GM13976 (cell line): ENCODE data around the gene SEMA6A.
A peak's percentile ranks its signal among the peaks of the same experiment; 100 is the strongest.

Source experiments
- DNase-seq: peaks from one replicate; pipeline ENCODE4 v3.0.0; 2012; ENCODE audit warnings: low spot score
- CTCF ChIP-seq: IDR thresholded peaks from 2 replicates; pipeline ENCODE4 v1.5.1; 2012; ENCODE audit warnings: borderline replicate concordance, mild to moderate bottlenecking; ENCODE audit not compliant: insufficient read depth; ENCODE audit errors: extremely low read depth, missing control alignments, control extremely low read depth
- in situ Hi-C: fragments of 300-500 bp; cut with MboI; formaldehyde crosslinking; loops from one replicate; pipeline ENCODE4 v1.12.0; 2022; ENCODE audit warnings: low sequenced_read_pairs, mixed read lengths, inconsistent platforms; ENCODE audit not compliant: unreplicated experiment

The SEMA6A gene

GRCh38 chr5:116454417-116454927 lies 120.2 kb downstream of the SEMA6A start:
- no peak for TF ChIP-seq CTCF
- in situ Hi-C loops, result no loop called here
- peak; percentile 54 for DNase-seq

GRCh38 chr5:116453988-116454411 lies 120.6 kb downstream of the SEMA6A start:
- DNase-seq, result no peak
- no peak for TF ChIP-seq CTCF
- in situ Hi-C loops, result no loop called here

GRCh38 chr5:116452774-116453368 lies 121.8 kb downstream of the SEMA6A start:
- no peak for TF ChIP-seq CTCF
- in situ Hi-C loops, result no loop called here
- DNase-seq, result no peak

DNA sequence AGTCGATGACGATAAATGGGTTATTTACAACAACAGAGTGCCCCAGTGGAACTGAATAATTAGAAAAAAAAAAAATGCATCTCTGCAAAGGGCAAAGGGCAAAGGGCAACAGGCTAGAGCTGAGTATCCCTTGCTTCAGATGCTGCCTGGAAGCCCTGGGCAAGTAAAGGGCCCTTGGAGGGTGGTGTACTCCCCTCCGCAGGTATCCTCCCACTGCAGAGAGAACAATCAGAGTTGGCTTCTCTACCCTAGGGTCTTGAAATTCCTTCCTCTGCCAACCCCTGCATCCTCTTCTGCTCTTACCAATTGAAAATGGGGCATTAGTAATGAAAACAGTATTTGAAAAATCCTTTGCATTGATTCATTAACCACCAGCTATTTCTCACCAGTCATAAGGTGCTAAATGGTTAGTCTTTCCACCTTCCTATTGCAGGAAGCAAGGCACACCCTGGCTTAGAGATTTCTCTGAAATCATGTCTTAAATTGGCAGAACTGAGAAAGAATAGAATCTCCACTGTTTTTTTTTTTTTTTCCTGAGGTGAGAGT lies 122.6 kb downstream of the SEMA6A start:
- in situ Hi-C loops, result no loop called here
- no peak for TF ChIP-seq CTCF
- no peak for DNase-seq

DNA sequence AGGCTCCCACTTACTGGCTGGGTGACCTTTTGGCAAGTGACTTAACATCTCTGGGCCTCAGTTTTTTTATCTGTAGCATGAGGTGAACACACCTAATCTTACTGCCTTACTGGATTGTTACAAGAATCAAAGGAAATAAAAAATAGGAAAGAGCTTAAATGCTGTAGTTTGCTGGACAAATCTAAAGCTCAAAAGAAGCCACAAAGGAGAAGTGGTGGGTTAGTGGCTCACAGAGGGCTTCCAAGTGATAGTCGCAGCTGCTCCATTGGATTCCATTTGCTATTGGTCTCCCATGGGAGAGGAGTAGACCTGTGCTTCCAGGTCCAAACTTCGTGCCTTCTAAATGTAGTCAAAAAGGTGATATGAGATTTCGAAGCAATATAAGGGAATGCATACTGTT lies 123.6 kb downstream of the SEMA6A start:
- no peak for DNase-seq
- TF ChIP-seq CTCF, result no peak
- in situ Hi-C loops, result no loop called here

GRCh38 chr5:116449458-116449857 lies 125.2 kb downstream of the SEMA6A start:
- no peak for DNase-seq
- in situ Hi-C loops, result no loop called here

More at GRCh38 chr5:116449458-116449857, 125.2 kb downstream of the SEMA6A start:
- no peak for TF ChIP-seq CTCF
